ENCODE measurements around the gene RPS2.

Gene RPS2

DNA sequence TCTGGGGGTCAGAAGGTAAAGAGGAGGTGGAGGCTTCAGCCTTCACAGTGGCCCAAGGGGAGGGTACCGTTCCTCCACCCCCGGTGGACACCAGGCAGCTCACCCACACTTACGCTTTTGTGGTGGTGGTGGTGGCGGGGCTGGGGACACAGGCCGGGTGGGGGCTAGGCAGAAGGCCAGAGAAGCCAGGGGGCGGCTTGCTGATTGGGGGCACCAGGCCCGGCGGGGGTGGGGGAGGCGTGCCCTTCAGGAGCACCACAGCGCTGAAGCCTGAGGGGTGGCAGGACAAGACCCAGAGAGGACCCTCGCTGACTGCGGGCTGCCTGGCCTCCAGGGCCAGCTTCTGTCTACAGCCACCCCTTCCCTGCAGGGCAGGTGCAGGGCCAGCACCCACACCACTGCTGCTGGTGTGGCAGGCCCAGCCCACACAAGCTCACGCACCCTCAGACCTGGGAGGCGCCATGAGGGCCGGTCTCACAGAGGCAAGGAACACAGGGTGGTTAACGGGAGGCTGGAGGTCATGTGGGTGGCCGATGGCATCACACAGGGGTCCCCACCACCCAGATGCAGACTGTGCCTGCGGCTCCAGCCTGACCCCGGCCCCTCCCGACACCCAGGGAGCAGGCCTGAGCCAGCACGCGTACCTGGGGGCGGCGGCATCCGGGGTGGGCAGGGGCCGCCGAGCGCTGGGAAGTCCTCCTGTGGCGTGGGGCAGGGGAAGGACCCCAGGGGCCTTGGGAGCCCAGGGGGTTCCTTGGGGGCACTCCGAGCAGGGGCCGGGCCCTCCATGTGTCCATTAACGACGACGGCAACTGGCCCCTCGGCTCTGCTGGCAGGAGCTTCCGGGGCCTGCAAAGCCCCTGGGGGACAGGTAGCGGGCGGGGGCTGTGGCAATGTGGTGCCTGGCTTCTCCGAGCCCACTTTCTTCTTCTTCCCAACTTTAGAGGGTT, 34.5 kb upstream of the RPS2 start:
- no peak for DNase-seq

- no peak for DNase-seq
These were observed 33.8 kb upstream of the RPS2 start for GRCh38 chr16:1998360-1998835.

DNA sequence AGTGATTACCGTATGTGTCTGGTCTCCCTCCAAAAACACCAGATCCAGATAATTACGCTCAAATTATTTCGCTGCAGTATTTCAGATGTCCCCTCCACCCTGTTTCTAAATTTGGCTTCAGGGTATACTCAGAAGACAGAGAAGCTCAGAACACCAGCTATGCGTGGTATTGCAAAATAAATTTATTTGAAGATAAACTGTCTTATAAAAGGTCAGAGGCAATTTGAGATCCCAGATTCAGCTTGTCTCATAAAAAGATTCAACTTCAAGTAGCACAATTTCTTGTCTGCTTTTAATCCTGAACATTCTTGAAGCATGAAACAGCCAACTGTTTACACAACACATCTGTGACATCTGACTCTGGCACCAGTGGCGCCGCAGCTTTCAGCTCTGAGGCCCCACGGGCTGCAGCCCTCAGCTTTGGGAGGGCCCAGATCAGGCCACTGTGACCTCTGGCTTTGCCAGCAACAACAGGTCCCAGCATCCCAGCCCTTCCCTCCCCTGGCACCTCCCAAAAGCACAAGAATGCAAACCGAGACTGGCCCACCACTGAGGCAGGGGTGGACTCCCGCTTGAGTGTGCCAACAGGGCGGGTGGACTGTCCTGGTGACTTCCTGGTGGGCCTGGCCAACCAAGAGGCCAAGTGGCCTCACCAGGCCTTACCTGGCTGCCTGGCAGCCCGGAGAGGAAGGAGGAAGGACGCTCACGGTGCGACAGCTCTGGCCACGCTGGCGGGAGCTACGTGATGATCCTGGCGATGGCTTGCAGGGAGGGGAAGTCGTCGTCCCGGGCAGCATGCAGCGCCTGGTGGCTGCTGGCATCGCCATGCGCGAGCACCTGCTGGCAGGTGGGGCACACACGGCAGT, 33.1 kb upstream of the RPS2 start:
- no peak for DNase-seq

- no peak for DNase-seq
These were observed 29.1 kb upstream of the RPS2 start for GRCh38 chr16:1993731-1994131.

DNA sequence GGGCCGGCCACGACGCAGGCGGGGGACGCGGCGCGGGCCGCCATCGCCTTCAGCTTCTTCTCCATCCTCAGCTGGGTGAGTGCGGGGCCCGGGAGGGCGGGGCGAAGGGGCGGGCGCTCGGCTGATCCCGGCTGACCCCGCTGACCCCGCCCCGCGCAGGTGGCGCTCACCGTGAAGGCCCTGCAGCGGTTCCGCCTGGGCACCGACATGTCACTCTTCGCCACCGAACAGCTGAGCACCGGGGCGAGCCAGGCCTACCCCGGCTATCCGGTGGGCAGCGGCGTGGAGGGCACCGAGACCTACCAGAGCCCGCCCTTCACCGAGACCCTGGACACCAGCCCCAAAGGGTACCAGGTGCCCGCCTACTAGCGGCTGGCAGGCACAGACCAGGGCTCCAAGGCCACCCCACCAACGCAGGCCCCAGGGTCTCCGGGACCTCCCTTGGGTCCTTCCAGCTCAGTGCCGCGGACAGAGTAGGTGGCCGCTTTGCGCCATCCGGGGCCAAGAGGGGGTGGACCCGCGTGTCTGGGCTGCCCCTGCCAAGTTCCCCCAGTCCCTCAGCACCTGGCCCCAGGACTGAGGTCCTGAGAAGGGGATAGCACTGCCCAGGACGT, 28.2 kb upstream of the RPS2 start:
- DNase-seq: no peak

- DNase-seq: no peak
These were observed 27.5 kb upstream of the RPS2 start for GRCh38 chr16:1991948-1992703.

- no peak for DNase-seq
These were observed 26.9 kb upstream of the RPS2 start for GRCh38 chr16:1991588-1991947.

- DNase-seq: no peak
These were observed 26.5 kb upstream of the RPS2 start for GRCh38 chr16:1991135-1991551.

DNA sequence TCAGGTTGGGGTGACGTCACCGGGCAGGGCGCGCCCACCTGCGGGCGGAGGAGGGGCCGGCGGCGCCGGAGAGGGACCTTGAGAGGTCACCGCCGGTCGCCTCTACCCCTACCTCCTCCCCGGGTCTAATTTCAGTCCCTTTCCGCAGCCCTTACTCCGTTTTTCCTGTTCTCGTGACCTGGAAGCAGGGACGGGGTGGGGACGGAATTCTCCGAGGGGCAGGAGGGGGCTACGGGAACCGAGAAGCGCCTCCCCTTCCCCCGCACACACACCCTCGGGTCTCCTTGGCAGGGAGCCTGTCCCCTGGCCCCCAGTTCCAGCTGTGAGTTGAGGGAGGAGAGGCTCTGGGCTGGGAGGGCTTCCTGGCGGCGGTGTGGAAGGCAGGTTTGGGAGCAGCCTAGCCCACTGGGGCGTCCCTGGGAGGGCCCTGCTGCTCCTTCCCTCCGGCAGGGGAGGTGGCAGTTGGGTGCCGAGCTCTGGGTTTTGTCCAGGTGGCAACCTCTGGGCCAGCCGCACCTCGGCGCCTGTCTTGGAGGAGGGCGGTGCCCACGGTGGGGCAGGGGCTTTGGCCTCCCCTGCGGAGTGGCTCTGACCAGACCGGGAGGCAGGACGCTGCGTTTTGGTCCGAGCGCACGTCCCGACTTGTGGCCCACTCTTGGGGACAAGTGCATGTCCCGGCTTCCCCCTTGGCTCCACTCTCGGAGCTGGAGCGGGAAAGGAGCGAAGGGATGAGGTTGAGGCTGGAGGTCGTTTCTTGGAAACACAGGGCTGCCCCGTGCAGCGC, 25.9 kb upstream of the RPS2 start:
- no peak for DNase-seq

- no peak for DNase-seq
These were observed 25.4 kb upstream of the RPS2 start for GRCh38 chr16:1990101-1990350.

GRCh38 chr16:1989209-1990100, 24.8 kb upstream of the RPS2 start, which contains the start of gene SYNGR3:
TSS of gene SYNGR3 (plus strand) at chr16:1989970. CDS start at chr16:1990103, 133 bp downstream.
- DNase-seq: no peak

- no peak for DNase-seq
These were observed 22.6 kb upstream of the RPS2 start for GRCh38 chr16:1987198-1987597.

GRCh38 chr16:1985466-1986150, 21.0 kb upstream of the RPS2 start:
- DNase-seq: no peak

- no peak for DNase-seq
These were observed 20.0 kb upstream of the RPS2 start for GRCh38 chr16:1984347-1985225.

- DNase-seq: peak; percentile 77
These were observed 19.1 kb upstream of the RPS2 start, which contains the start of gene GFER for GRCh38 chr16:1983544-1984346. TSS of gene GFER (plus strand) at chr16:1984193. CDS start at chr16:1984219, 26 bp downstream.

DNA sequence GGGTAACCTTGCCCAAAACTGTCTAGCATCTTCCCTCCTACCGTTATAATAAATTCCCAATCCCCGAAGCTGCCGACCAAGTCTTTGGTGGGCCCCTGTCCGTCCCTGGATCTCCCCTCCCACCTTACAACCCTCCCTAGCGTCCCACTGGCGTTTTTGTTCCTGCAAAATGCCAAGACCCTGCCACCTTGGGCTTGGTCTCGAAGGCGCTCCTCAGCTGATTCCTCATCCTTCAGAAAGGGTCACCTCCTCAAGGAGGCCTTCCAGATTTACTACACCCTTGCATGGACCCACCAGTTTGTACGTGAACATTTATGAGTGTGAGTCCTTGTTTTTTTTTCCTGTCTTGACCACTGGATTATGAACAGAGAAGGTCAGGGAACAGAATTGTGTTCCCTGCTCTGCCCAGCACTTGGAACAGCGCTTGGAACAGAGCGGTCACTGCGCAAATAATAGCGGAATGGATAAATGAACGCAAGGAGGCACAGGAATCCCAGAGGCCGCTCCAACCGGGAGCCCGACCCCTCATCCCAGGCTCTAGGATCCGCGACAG, 18.4 kb upstream of the RPS2 start:
- no peak for DNase-seq

DNA sequence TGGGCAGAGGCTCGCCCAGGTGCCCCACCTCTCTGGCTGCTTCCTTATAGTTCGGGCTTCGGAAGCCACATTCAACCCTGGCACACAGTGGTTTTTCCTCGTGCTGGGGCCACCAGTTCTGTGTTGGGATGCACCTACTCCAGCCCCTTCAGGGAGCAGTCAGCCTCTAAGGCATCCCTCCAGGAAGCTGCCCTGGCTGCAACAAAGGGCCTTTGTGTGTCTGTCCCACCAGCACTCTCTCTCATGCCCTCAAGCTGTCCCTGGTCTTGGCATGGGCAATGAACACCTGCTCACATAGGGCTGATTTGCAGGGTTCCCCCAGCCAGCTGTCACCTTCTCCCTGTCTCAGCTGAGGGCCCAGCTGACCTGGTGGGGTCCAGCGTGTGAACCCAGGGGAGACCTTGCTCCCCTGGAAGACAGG, 17.4 kb upstream of the RPS2 start:
- DNase-seq: no peak

- DNase-seq: no peak
These were observed 16.8 kb upstream of the RPS2 start, which contains the start of gene NOXO1 for GRCh38 chr16:1981398-1981836. TSS of gene NOXO1 (minus strand) at chr16:1981469. CDS start at chr16:1981179, 290 bp downstream.
